HG03575 (cell line): ENCODE results near the gene ATXN1L.
A peak's percentile ranks its signal among the peaks of the same experiment; 100 is the strongest.
"Not testable (repeated sequence)": the region's sequence is repeated elsewhere in the genome, so short reads cannot be mapped to it uniquely, and the experiment has no call there.

Experiments
- ATAC-seq: cut with Tn5 transposase; IDR thresholded peaks from one replicate; pipeline ENCODE4 v1.9.1; 2021; ENCODE audit not compliant: unreplicated experiment, insufficient number of reproducible peaks, low FRiP score; ENCODE audit errors: extremely low read depth

ATXN1L gene

GRCh38 chr16:71851746-71852145 lies 6.0 kb downstream of the ATXN1L start:
- ATAC-seq: no peak

- no peak for ATAC-seq
Measured at GRCh38 chr16:71852158-71852557, 6.4 kb downstream of the ATXN1L start.

GRCh38 chr16:71852561-71852960 lies 6.8 kb downstream of the ATXN1L start:
- no peak for ATAC-seq

GRCh38 chr16:71853413-71853812 lies 7.6 kb downstream of the ATXN1L start:
- ATAC-seq: peak; percentile 37

- ATAC-seq: no peak
Measured at GRCh38 chr16:71854369-71854948, 8.7 kb downstream of the ATXN1L start.

- ATAC-seq: no peak
Measured at GRCh38 chr16:71855937-71856662, 10.3 kb downstream of the ATXN1L start.

GRCh38 chr16:71859762-71860521 lies 14.2 kb downstream of the ATXN1L start:
- ATAC-seq: no peak

- no peak for ATAC-seq
Measured at GRCh38 chr16:71863995-71864394, 18.2 kb downstream of the ATXN1L start.

- no peak for ATAC-seq
Measured at GRCh38 chr16:71865173-71865863, 19.5 kb downstream of the ATXN1L start.

- ATAC-seq: not testable (repeated sequence)
Measured at GRCh38 chr16:71867175-71867574, 21.4 kb downstream of the ATXN1L start.

- no peak for ATAC-seq
Measured at GRCh38 chr16:71867939-71868338, 22.2 kb downstream of the ATXN1L start.

- ATAC-seq: no peak
Measured at GRCh38 chr16:71869089-71869488, 23.3 kb downstream of the ATXN1L start.

GRCh38 chr16:71870818-71871217 lies 25.0 kb downstream of the ATXN1L start:
- no peak for ATAC-seq

- no peak for ATAC-seq
Measured at GRCh38 chr16:71873199-71873598, 27.4 kb downstream of the ATXN1L start.

- ATAC-seq: no peak
Measured at GRCh38 chr16:71878911-71879310, 33.1 kb downstream of the ATXN1L start.

GRCh38 chr16:71880176-71880575 lies 34.4 kb downstream of the ATXN1L start:
- no peak for ATAC-seq

GRCh38 chr16:71882505-71883167 lies 36.9 kb downstream of the ATXN1L start:
- ATAC-seq: no peak

- ATAC-seq: no peak
Measured at GRCh38 chr16:71883168-71883848, 37.5 kb downstream of the ATXN1L start.
